Skin epidermis (tissue), 12 donors: ENCODE results near the gene KAZN.
A peak's percentile ranks its signal among the peaks of the same experiment; 100 is the strongest.

Source experiments
- H3K27ac ChIP-seq, 21 experiments: fragments of 200-600 bp; sonication (generic) in 11 of 21; one replicate each; pipeline ENCODE4 v1.5.0; 2020; ENCODE audit warnings: mild to moderate bottlenecking in 3 of 21, inconsistent platforms in 2 of 21, moderate library complexity in 2 of 21
- H3K4me3 ChIP-seq, 7 experiments: fragments of 200-600 bp; sonication (generic) in 2 of 7; one replicate each; pipeline ENCODE4 v1.5.0; 2020; ENCODE audit warnings: inconsistent platforms in 2 of 7, mild to moderate bottlenecking in 2 of 7, moderate library complexity in 1 of 7

KAZN gene

GRCh38 chr1:14857436-14858195 is 259.1 kb downstream of the KAZN start:
- no peak overlapping the region for H3K27ac ChIP-seq
- H3K4me3 ChIP-seq, result no peak overlapping the region

GRCh38 chr1:14862114-14862771 is 263.8 kb downstream of the KAZN start:
- H3K4me3 ChIP-seq, result no peak overlapping the region

GRCh38 chr1:14865106-14865505 is 266.6 kb downstream of the KAZN start:
- no peak overlapping the region for H3K4me3 ChIP-seq
- H3K27ac ChIP-seq, result no peak overlapping the region

More at GRCh38 chr1:14862114-14862771, 263.8 kb downstream of the KAZN start:
- no peak overlapping the region for H3K27ac ChIP-seq

DNA sequence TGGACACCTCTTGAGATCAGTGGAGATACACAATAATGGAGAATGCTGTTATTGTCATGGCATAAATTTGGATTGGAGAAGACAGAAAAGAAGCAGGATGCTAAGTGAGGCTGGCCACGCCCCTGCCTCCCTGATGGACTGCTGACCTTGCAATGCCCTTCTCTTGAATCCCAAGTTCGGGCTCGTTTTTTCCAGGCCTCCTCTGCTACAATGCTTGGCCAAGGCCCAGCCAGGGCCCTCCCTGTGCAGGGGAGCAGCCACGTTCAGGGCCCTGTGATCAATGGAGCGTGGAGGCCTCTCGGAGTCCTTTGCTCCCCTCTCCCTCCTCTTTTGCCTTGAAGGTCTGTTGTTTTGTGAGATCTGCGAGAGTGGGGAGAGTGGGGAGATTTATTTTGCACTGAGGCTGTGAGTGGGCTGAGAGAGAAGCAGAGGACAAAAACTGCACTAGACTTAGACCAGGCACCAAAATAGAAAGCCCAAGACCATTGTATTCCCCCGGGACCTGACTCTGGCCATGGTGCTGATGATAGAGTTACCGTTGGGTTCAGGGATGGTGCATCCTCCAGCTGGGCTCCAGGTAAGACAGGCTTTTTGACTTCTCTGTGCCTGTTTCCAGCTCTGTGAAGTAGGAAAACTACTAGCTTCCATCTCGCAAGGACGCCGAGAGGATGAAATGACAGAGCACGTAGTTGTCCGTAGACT is 268.6 kb downstream of the KAZN start:
- Histone ChIP-seq H3K27ac (no peak overlapping the region), H3K4me3 (no peak overlapping the region)

- H3K4me3 ChIP-seq, result no peak overlapping the region
These were observed 270.7 kb downstream of the KAZN start for GRCh38 chr1:14869187-14869586.

GRCh38 chr1:14871218-14871970 is 272.9 kb downstream of the KAZN start:
- Histone ChIP-seq H3K27ac (no peak overlapping the region), H3K4me3 (no peak overlapping the region)

More at GRCh38 chr1:14869187-14869586, 270.7 kb downstream of the KAZN start:
- H3K27ac ChIP-seq, result no peak overlapping the region

DNA sequence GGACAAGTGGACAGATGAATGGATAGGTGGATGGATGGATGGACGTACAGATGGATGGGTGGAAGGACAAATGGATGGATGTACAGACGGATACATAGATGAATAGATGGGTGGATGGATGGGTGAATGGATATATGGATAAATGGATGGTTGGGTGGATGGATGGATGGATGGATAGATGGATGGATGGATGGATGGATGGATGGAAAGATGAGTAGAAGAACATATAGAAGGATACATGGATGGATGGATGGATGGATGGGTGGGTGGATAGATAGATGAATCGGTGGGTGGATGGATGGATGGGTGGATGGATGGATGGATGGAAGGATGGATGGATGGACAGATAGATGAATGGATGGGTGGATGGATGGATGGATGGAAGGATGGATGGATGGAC is 274.3 kb downstream of the KAZN start:
- Histone ChIP-seq H3K4me3 (no peak overlapping the region), H3K27ac (no peak overlapping the region)

GRCh38 chr1:14873677-14874076 is 275.2 kb downstream of the KAZN start:
- H3K27ac ChIP-seq, result no peak overlapping the region
- no peak overlapping the region for H3K4me3 ChIP-seq

GRCh38 chr1:14875524-14876509 is 277.3 kb downstream of the KAZN start:
- Histone ChIP-seq H3K4me3 (no peak overlapping the region), H3K27ac (peak overlapping the region in 6 of 21 experiments; percentile 5 to 58 (median 21))

GRCh38 chr1:14876747-14877146 is 278.3 kb downstream of the KAZN start:
- peak overlapping the region in 4 of 21 experiments; percentile 5 to 58 (median 33) for H3K27ac ChIP-seq
- no peak overlapping the region for H3K4me3 ChIP-seq

GRCh38 chr1:14877224-14877623 is 278.7 kb downstream of the KAZN start:
- Histone ChIP-seq H3K4me3 (no peak overlapping the region), H3K27ac (peak overlapping the region in 4 of 21 experiments; percentile 0 to 58 (median 12))

- no peak overlapping the region for H3K4me3 ChIP-seq
- no peak overlapping the region for H3K27ac ChIP-seq
These were observed 279.6 kb downstream of the KAZN start for GRCh38 chr1:14878124-14878523.

- Histone ChIP-seq H3K4me3 (no peak overlapping the region), H3K27ac (peak overlapping the region in 3 of 21 experiments; percentile 2 to 73 (median 26))
These were observed 280.5 kb downstream of the KAZN start for GRCh38 chr1:14878951-14879350.

DNA sequence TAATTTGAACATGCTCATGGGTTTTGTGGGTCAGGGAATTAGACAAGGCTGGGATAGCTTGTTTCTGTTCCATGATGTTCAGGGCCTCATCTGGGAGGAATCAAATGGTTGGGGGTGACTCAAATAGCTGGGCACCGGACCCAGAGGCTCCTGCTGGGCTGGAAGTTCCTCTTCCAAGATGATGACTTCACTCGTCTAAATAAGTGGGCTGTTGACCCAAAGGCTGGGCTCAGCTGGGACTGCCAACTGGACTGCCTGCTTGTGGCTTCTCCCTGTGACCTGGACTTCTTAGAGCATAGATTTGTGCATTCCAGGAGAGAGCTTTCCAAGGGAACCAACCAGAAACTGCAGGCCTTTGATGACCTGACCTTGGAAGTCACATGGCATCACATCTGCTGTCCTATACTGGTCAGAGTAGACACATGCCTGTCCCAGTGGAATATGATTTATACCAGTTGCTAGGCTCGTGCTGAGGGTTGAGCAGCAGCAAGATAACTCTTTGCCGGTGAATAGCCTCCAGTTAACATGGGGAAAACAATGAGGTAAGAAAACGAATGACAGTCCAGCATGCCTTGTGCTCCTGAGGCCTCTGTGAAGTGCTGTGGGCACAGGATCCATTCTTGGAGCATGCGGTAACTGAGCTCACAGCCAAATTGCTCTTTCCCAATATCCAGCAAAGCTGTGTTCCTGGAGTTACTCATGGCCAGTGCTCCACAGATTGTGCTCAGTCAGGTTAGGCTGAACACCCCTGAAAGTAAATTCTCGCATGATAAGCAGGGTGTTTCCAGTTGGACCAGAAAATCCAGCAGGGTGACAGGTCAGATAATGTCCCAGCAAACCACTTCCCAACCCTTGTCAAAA is 282.2 kb downstream of the KAZN start:
- Histone ChIP-seq H3K4me3 (no peak overlapping the region), H3K27ac (peak overlapping the region in 17 of 21 experiments; percentile 6 to 78 (median 63))

DNA sequence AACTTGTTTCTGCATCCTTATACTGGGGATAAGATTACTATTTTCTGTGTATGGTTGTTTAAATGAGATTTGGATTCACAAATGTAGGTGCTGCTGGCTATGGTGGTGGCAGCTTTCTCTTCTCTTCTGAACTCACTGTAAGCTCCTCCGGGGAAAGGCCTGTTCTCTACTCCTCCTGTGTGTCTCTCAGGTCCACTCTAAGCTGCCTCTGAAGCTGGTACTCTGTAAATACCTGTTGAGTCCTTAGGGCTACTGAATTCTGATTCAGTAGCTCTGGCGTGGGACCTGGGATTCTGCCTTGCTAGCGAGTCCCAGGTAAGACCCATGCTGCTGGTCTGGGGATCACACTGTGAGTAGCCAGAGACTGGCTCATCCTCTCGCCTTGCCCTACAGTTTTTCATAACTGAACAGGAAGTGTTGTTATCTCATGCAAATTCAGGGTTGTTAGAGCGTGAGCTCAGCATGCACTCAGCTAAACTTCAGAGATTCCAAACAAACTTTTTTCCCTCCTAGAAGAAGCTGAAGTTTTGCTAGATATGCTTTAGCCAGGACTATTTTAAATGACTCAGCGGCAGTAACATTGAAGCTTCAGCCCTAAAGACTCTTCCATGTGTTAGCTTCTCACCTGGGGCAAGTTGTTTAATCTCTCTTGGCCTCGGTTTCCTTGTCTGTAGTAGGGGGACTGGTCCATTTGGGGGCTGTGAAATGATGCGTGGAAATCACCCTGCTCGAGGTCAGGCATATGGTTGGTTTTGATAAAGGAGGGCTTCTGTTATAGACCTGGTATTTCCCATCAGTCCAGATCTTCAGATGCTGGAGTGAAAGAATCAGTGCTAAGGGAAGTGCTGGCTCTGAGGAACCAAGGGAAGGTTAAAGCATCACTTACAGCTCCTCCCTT is 283.5 kb downstream of the KAZN start:
- Histone ChIP-seq H3K27ac (peak overlapping the region in 19 of 21 experiments; percentile 2 to 78 (median 51)), H3K4me3 (no peak overlapping the region)

DNA sequence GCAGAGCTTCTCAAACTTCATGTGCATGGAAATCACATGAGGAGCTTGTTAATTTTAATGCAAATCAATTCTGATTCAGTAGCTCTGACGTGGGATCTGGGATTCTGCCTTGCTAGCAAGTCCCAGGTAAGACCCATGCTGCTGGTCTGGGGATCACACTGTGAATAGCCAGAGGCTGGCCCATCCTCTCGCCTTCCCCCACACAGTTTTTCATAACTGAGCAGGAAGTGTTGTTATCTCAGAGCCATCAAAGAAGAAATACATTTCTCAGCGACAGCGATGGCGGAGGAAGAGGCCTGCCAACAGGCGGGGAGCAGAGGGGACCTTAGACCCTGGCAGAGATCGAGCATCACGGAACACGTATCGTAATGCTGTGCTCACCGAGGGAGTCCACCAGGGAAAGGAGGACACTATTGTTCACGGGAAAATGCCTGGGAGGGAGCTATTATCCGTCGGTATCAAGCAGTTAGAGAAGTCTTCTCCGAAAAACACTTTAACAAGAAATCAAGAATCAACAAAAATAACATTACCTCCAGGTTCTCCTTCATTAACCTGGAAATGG is 286.2 kb downstream of the KAZN start:
- Histone ChIP-seq H3K4me3 (no peak overlapping the region), H3K27ac (no peak overlapping the region)
